Measurements from ENCODE around the gene MAP1S. TPM values are rescaled to one million over a fixed set of nuclear protein-coding genes. Genes with fewer than 3 reads are reported as not detected.
A peak's percentile ranks its signal among the peaks of the same experiment; 100 is the strongest.
"Not testable (repeated sequence)": the region's sequence is repeated elsewhere in the genome, so short reads cannot be mapped to it uniquely, and the experiment has no call there.

The MAP1S gene
- total RNA-seq, 1 donor from 2014 or later, result 67.1 TPM

DNA sequence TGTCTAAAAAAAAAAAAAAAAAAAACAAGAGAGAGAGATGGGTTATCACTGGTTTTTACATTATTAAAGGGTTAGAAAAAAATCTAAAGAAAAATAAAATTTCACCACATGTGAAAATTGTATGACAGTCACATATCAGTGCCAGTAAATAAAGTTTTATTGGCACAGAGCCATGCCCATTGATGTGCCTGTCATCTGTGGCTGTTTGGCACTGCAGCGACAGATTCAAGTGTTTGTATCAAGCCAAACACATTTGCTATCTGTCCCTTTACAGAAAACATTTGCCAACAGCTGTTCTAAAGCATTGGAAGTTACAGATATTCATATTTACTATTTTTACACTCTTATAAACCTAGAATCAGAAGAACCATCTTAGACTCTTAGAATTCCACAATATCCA, 48.3 kb downstream of the MAP1S start:
- Histone ChIP-seq H3K9me3 (no peaks in the 10 kb centered on the region), H3K4me1 (peaks cover 14% of the 10 kb centered on the region), H3K27ac (no peak overlapping the region), H3K27me3 (ENCODE audit: low read depth) (no peaks in the 10 kb centered on the region), H3K36me3 (no peaks in the 10 kb centered on the region), H3K4me3 (no peak overlapping the region)
- TF ChIP-seq CTCF (IDR thresholded peaks at IDR 0.05), result no peak
- ATAC-seq, result no peak
- DNase-seq, result no peak
- intact Hi-C loops (cut with DNase I), result loop anchor here (10.0 kb wide), 1 partner anchor 63 kb away; no protein-coding TSS in a partner anchor

DNA sequence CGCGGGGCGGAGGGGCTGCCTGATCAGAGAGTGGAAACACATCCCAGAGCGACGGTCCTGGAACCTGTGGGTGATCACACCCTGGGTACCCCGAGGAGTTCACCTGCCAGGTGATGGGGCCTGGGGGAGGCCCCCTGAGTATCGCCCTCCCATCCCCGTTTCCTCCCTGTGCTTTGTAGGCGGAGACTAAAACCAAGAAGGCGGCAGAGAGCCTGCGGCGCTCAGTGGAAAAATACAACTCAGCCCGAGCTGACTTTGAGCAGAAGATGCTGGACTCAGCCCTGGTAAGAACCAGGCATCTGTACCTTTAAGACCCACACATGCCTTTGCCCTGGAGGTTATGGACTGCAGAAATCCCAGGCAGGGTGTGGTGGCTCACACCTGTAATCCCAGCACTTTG, 51.3 kb downstream of the MAP1S start:
- Histone ChIP-seq H3K27me3 (ENCODE audit: low read depth) (no peaks in the 10 kb centered on the region), H3K9me3 (no peaks in the 10 kb centered on the region), H3K36me3 (no peaks in the 10 kb centered on the region), H3K27ac (no peak overlapping the region), H3K4me3 (no peak overlapping the region), H3K4me1 (peaks cover 9% of the 10 kb centered on the region)
- TF ChIP-seq CTCF (IDR thresholded peaks at IDR 0.05), result no peak
- no peak for ATAC-seq
- DNase-seq, result no peak
- intact Hi-C loops (cut with DNase I), result no loop called here

- H3K4me3 ChIP-seq, result no peak overlapping the region
- intact Hi-C loops (cut with DNase I), result no loop called here
- H3K4me1 ChIP-seq, result no peaks in the 10 kb centered on the region
- no peak overlapping the region for H3K27ac ChIP-seq
- ATAC-seq (no peak), DNase-seq (no peak)
- no peaks in the 10 kb centered on the region for H3K27me3 ChIP-seq (ENCODE audit: low read depth)
- H3K36me3 ChIP-seq, result no peaks in the 10 kb centered on the region
- no peak for TF ChIP-seq CTCF (IDR thresholded peaks at IDR 0.05)
- no peaks in the 10 kb centered on the region for H3K9me3 ChIP-seq
Measured at GRCh38 chr19:17772172-17772571, 52.9 kb downstream of the MAP1S start.

DNA sequence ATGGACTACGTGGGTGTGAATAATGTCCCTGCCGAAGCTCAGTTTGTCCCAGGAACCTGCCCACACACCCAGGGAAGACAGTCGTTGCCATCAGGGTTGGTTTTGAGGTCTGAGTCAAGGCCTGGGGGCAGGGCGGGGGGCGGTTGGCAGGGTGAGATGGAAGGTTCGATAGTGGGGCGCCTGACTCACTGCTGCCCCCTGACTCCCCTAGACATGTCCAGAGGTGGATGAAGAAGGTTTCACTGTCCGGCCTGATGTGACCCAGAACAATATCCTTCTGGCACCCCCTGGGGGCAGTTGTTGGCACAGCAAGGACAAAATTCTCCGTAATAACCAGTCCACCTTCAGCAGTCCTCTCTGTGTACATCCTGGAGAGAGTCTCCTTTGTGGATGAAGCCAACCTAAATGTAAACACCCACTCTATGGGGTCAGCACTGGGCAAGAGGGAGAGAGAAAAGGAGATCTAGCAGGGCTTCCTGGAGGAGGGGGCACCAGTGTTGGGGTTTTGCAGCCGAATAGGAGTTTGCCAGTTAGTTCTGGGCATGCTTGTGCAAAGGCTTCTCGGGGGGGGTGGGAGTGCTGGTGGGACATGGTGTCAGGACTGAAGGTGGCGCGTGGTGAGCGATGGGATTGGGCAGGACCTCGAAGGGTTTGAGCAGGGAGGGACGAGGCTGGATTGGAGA, 56.1 kb downstream of the MAP1S start:
- ATAC-seq, result peak; percentile 13 to 20
- peaks cover 14% of the 10 kb centered on the region for H3K27me3 ChIP-seq (ENCODE audit: low read depth)
- no peak overlapping the region for H3K27ac ChIP-seq
- no peaks in the 10 kb centered on the region for H3K36me3 ChIP-seq
- H3K4me1 ChIP-seq, result peaks cover 10% of the 10 kb centered on the region
- no peak overlapping the region for H3K4me3 ChIP-seq
- intact Hi-C loops (cut with DNase I), result no loop called here
- no peaks in the 10 kb centered on the region for H3K9me3 ChIP-seq
- peak; percentile 43 for TF ChIP-seq CTCF (IDR thresholded peaks at IDR 0.05)
- DNase-seq, result no peak

GRCh38 chr19:17775991-17776803, 56.9 kb downstream of the MAP1S start:
- no peak overlapping the region for H3K27ac ChIP-seq
- H3K9me3 ChIP-seq, result no peaks in the 10 kb centered on the region
- no peaks in the 10 kb centered on the region for H3K36me3 ChIP-seq
- peaks cover 10% of the 10 kb centered on the region for H3K4me1 ChIP-seq
- TF ChIP-seq CTCF (IDR thresholded peaks at IDR 0.05), result no peak
- H3K27me3 ChIP-seq (ENCODE audit: low read depth), result peaks cover 22% of the 10 kb centered on the region
- intact Hi-C loops (cut with DNase I), result no loop called here
- peak; percentile 82 for DNase-seq
- peak; percentile 49 to 50 for ATAC-seq
- H3K4me3 ChIP-seq, result no peak overlapping the region

DNA sequence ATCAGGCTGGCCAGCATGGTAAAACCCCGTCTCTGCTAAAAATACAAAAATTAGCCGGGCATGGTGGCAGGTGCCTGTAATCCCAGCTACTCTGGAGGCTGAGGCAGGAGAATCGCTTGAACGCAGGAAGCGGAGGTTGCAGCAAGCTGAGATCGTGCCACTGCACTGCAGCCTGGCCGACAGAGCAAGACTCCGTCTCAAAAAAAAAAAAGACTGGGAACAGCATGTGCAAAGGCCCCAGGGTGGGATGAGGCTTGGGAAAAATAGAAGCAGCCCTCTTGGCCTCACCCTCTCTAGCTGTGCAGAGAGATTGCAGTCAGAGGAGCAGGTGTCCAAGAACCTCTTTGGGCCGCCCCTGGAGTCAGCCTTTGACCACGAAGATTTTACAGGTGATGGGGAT, 58.6 kb downstream of the MAP1S start:
- H3K27ac ChIP-seq; H3K4me3 ChIP-seq; intact Hi-C loops (cut with DNase I); H3K9me3 ChIP-seq; H3K36me3 ChIP-seq; DNase-seq; ATAC-seq: not testable (repeated sequence)
- H3K4me1 ChIP-seq, result peaks cover 10% of the 10 kb centered on the region
- peaks cover 22% of the 10 kb centered on the region for H3K27me3 ChIP-seq (ENCODE audit: low read depth)
